Activated gamma-delta T cell treated with Interleukin-2 at 50 U/mL for 16 hours (primary cell): ENCODE results near the gene GOLGA6D.
"Not testable (repeated sequence)": the region's sequence is repeated elsewhere in the genome, so short reads cannot be mapped to it uniquely, and the experiment has no call there.

Experiments
- DNase-seq: peaks from one replicate; pipeline ENCODE4 v3.0.0-alpha.2; 2020

GOLGA6D gene

DNA sequence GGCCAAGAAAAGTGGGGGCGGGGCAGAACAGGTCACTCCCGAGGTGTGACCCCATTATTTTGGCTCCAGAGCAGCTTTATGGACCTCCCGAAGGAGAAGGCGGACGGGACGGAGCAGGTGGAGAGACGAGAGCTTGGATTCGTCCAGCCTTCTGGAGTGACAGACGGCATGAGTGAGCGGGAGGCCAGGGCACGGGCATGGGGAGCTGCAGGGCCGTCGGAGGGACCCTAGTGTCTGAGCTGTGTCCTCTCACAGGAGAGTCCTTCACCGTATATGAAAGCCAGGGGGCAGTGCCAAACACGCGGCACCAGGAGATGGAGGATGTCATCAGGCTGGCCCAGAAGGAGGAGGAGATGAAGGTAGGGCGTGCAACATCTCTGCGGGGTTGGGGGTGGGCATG lies 11.0 kb downstream of the GOLGA6D start:
- DNase-seq = not testable (repeated sequence)

GRCh38 chr15:75298541-75299310 lies 16.1 kb downstream of the GOLGA6D start:
- DNase-seq = not testable (repeated sequence)

DNA sequence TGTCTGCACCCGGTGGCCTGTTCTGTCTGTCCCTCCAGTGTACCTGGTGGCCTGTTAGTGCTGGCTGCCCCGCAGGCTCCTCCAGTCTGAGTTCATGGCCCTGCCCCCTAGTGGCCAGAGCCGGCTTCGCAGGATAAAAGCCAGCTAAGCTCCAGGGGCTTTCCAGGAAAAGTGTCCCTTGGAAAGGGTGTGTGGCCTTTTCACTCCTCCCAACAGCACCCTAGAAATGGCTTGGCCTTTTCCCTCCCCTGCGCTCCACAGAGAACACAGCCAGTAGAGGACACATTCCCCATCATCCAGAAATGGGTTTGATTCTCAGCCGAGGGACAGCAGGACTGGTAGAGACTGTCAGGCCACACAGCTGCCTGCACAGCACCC lies 16.7 kb downstream of the GOLGA6D start:
- peak; percentile 60 for DNase-seq

GRCh38 chr15:75300026-75300425 lies 17.4 kb downstream of the GOLGA6D start:
- not testable (repeated sequence) for DNase-seq

GRCh38 chr15:75302318-75302717 lies 19.7 kb downstream of the GOLGA6D start:
- no peak for DNase-seq

DNA sequence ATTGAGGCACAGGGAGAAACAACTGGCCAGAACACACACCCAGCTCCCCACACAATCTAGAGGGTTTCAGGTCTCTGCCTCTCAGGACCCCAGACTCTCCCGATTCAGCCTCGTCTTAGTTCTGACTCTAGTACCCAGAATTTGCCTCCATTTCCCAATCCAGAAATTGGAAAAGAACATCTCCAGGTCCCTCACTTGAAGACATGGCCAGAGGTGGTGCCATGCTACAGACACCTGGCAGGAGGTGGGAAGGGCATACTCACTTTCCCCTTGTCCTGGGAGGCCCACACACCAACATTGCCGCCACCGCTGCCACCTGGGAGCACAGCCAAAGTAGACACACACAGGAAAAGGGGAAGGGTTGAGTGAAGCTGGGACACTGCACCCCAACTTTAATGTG lies 20.1 kb downstream of the GOLGA6D start:
- DNase-seq = not testable (repeated sequence)

- no peak for DNase-seq
These were observed 23.6 kb downstream of the GOLGA6D start for GRCh38 chr15:75306188-75306587.

DNA sequence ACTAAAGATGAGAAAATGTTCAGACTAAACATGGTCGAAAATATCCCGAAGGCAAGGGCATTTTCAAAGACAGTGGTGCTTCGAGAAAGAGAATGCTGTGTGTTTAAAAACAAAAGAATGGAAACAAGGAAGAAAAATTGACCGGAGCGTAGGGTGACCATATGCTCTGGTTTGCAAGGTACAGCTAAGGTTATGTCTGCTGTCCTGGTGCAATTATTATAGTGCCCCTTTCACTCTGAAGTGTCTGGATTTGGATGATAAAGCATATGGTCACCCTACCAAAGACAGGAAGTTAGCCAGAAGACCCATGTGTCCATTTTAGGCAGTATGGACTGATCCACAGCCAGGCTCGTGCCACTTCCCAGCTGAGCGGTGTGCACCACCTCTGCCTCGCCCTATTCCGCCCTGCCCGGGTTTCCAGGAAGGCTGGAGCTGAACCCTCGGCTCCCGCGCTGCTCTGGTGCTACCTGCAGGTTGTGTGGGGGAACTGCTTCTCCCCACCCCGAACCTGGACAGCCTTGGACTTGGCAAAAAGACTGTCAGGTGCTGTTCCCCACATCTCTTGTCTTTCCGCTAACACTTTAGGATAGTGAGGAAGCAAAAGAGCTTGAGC lies 25.2 kb downstream of the GOLGA6D start:
- DNase-seq = no peak

- DNase-seq = no peak
These were observed 27.1 kb downstream of the GOLGA6D start for GRCh38 chr15:75309711-75310110.

DNA sequence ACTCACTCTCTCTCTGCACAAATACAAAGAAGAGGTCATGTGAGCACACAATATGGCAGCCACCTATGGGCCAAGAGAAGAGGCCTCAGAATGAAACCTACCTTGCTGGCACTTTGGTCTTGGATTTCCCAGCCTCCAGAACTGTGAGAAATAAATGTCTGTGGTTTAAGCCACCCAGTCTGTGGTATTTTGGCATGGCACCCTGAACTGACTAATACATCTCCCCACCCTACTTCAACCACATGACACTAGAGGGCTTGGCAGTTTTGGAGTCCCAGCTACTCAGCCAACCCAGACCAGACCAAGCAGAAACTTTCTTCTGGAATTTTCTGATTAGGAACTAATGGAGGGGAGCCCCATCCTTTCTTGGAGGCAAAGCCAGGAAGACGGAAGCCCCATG lies 29.9 kb downstream of the GOLGA6D start:
- not testable (repeated sequence) for DNase-seq

GRCh38 chr15:75313116-75313845 lies 30.6 kb downstream of the GOLGA6D start:
- no peak for DNase-seq

GRCh38 chr15:75314552-75315290 lies 32.1 kb downstream of the GOLGA6D start:
- DNase-seq = no peak

DNA sequence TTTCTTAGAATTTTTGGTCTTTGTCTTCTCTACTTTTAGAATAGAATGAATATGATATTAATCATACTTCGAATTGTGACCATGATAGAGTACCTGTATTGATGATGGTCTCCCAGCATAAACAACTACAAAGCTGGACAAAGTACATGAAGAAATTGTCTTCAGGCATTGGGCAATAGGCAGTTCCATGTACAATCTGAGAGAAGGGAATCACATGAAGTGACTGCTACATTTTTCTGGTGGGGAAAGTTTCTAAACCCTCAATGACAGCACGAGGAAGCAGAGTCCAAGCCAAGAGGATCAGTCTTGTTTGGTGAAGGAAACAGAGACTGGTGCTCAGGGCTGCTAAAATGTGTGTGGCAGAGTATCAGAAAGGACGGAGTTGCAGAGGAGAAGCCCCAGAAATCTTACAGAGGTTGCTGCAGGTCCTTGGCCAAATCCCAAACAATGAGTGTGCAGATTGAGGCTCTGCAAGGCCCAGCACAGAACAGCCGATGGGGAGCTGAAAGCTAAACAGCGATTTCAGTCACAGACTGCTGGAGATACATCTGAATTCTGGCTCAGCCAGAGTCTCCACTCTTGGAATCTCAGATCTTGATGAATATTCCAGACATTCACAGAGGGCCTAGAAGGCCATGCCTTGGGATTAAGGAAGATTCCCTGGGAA lies 36.7 kb downstream of the GOLGA6D start:
- not testable (repeated sequence) for DNase-seq

- DNase-seq = no peak
These were observed 39.1 kb downstream of the GOLGA6D start for GRCh38 chr15:75321711-75322110.

GRCh38 chr15:75325922-75326321 lies 43.3 kb downstream of the GOLGA6D start:
- DNase-seq = no peak

GRCh38 chr15:75327005-75327404 lies 44.4 kb downstream of the GOLGA6D start:
- DNase-seq = no peak

- no peak for DNase-seq
These were observed 44.9 kb downstream of the GOLGA6D start for GRCh38 chr15:75327491-75327890.

DNA sequence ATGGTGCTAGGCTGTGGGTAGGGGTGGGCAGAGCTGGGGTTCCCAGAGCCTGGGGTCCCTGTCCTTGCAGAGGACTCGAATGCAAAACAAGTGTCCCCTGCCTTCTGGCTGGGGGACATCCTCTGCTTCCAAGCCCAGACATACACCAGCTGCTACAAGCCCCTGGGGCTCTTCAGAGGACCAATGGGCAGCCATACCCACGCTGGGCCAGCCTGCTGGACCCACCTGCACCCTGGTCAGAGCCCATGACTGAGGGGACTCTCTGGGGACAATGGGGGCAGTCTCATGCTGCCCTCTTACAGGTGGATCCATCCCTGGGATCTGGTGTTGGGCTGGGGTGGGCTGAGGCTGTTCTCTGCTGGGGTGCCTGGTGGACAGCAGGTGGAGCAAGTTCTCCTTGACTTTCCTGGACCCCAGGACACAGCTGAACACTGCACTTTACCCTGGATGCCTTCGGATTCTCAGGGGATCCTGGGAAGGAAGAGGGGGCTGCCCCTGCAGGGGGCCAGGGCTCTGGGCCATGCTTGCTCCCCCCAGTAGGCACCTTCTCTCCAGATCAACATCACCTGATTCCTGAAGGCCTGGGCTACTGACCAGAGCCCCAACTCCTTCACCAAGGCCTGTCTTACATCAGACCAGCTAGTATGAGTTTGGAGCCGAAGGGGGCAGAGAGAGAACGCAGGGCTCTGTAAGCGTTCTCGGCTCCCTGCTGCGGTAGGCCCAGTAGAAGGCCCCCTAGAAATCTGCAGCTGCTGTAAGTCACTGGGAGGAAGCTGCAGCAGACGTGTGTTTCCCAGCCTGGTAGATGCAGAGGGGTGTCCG lies 46.1 kb downstream of the GOLGA6D start:
- no peak for DNase-seq

- no peak for DNase-seq
These were observed 46.9 kb downstream of the GOLGA6D start for GRCh38 chr15:75329571-75329970.

DNA sequence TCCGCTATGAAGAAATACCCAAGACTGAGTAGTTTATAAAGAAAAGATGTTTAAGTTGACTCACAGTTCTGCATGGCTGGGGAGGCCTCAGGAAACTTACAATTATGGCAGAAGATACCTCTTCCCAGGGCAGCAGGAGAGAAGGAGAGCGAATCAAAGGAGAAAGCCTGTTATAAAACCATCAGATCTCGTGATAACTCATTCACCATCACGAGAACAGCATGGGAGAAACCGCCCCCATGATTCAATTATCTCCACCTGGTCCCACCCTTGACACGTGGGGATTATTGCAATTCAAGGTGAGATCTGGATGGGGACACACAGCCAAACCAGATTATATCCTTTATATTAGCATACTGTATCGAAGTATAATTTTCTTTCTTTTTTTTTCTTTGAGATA lies 49.5 kb downstream of the GOLGA6D start:
- not testable (repeated sequence) for DNase-seq

DNA sequence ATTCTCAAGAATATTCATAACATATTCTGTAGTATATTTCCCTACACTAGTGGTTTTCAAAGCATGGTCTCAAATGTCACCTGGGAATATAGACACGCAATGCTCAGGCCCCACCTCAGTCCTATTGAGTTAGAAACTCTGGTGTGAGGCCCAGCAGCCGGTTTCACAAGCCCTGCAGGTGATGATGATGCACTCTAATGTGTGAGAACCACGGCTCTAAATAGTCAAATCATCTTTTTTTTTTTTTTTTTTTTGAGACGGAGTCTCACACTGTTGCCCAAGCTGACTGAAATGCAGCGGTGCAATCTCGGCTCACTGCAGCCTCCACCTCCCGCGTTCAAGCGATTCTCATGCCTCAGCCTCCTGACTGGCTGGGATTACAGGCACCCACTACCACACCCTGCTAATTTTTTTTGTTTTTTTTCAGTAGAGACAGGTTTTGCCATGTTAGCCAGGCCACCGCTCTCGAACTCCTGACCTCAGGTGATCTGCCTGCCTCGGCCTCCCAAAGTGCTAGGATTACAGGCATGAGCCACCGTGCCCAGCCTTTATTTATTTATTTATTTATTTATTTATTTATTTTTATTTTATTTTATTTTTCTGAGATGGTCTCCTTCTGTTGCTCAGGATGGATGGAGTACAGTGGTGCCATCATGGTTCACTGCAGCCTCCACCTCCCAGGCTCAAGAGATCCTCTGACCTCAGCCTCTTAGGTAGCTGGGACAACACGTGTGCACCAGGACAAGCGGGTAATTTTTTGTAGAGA lies 51.2 kb downstream of the GOLGA6D start:
- DNase-seq = not testable (repeated sequence)
